Rectal smooth muscle tissue (tissue), 1 donor: ENCODE results near the gene HDGFL2.
"Not testable (repeated sequence)": the region's sequence is repeated elsewhere in the genome, so short reads cannot be mapped to it uniquely, and the experiment has no call there.

Experiments
- H3K27ac ChIP-seq: one replicate; pipeline ENCODE4 v1.7.0; 2013; ENCODE audit warnings: low read depth, low read length, inconsistent platforms
- H3K27me3 ChIP-seq: one replicate; pipeline ENCODE4 v1.7.0; 2013; ENCODE audit warnings: low read length; ENCODE audit not compliant: control insufficient read depth, insufficient read depth
- H3K36me3 ChIP-seq: one replicate; pipeline ENCODE4 v1.7.0; 2013; ENCODE audit warnings: low read length; ENCODE audit not compliant: control insufficient read depth, insufficient read depth
- H3K4me1 ChIP-seq: one replicate; pipeline ENCODE4 v1.7.0; 2013; ENCODE audit warnings: low read length; ENCODE audit not compliant: control insufficient read depth, insufficient read depth
- H3K4me3 ChIP-seq: one replicate; pipeline ENCODE4 v1.7.0; 2013; ENCODE audit warnings: low read length
- H3K9ac ChIP-seq: one replicate; pipeline ENCODE4 v1.7.0; 2013; ENCODE audit warnings: low read length

The HDGFL2 gene

DNA sequence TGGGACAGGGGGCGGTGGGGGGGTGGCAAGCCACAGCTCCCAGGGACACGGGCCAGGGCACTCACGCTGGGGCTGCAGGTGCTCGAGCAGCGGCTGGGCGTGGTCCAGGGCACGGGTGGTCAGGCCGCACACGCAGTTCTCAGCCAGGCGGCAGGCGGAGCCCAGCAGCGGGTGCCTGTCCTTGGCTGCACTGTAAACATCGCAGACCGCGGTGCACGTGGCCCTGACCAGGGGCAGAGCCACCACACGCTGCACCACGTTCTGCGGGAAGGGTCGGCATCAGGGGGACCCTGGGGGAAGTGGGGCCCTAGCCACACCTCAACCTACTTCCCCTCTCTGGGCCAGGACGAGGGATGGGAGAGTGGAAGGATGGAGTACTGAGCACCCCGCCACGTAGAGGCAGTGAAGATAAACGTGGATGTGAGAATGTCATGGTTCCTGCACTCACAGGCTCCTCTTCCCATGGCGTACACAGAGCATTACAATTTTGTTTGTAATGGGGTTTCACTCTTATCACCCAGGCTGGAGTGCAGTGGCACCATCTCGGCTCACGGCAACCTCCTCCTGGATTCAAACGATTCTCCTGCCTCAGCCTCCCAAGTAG is 59.6 kb downstream of the HDGFL2 start:
- Histone ChIP-seq H3K4me3 (no peak overlapping the region), H3K27me3 (peaks cover 4% of the 10 kb centered on the region), H3K36me3 (no peaks in the 10 kb centered on the region), H3K27ac (no peak overlapping the region), H3K4me1 (no peaks in the 10 kb centered on the region), H3K9ac (no peak overlapping the region)

DNA sequence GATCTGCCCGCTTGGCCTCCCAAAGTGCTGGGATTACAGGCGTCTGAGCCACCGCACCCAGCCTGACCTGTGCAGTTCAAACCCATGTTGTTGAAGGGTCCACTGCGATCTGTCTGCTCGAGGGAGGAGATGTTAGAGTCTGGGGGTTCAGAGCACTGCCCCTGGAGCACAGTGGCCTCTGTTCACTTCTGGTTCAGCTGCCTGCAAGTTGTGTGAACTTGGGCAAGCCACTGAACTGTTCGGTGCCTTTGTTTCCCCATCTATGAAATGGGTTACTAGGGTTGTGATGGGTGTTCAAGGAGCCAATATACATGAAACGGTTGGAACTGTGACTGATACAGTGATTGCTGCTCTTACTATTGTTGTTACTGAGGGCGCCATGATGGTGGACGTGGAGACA is 61.2 kb downstream of the HDGFL2 start:
- Histone ChIP-seq H3K4me1 (no peaks in the 10 kb centered on the region), H3K27me3 (peaks cover 4% of the 10 kb centered on the region), H3K36me3 (no peaks in the 10 kb centered on the region), H3K4me3 (no peak overlapping the region), H3K27ac (no peak overlapping the region), H3K9ac (no peak overlapping the region)

DNA sequence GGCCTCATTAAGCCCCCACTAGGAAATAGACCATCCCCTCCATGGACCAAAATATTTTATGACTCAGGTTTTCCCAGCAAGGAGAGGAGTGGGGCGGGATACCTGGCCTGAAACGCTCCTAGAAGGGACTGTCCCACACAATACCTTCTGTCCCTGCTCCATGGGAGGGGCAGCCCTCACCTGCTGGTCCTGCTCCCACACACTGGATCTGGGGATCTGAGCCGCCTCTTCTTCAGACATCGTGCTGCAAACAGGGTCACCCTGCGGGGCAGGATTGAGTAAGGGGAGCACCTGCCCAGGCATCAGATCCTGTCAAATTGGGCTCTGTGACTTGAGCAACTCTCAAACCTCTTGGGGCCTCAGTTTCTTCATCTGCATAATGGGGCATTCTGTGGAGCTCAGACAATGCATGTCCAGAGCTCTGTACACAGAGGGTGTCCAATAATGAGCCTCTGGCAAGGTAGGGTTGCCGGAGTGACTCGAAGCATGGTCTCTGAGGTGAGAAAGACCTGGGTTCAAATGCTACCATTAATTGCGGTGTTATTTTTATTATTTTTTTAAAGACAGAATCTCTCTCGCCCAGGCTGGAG is 61.8 kb downstream of the HDGFL2 start:
- H3K9ac ChIP-seq: no peak overlapping the region
- H3K27ac ChIP-seq: no peak overlapping the region
- H3K4me1 ChIP-seq: no peaks in the 10 kb centered on the region
- H3K4me3 ChIP-seq: no peak overlapping the region
- peaks cover 4% of the 10 kb centered on the region for H3K27me3 ChIP-seq
- no peaks in the 10 kb centered on the region for H3K36me3 ChIP-seq

DNA sequence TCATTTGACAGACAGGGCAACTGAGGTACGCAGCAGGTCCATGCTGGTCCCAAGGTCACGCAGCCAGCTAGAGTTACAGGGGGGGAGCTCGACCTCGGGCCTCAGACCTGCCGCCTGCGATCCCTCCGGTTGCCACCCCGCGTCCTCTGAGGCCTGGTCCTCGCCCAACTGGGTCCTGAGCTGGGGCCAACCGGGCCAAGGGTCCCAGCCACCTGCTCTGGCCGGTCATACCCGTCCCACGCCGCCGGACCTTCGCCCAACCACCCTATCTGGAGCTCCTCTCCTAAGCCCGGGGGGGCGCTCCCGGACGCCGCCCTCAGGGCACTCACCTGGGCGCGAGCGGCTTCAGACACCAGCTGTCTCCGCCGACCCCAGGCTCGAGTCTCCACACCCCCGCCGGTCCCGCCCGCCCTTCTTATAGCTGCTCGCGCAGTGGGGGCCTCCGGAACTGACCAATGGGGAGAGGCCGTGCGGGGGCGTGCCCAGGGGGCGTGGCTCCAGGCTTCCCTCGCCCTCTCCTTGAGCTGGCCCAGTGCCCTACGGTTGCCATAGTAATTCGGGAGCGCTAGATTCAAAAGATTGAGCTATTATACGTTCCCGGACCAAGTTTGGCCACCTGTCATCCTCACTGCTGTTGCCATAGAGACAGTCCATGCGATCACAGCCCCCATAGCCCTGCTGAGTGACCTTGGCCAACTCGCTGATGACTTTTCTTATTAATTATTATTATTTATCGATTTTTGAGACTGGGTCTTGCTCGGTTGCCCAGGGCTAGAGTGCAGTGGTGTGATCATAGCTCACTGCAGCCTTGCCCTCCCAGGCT is 63.0 kb downstream of the HDGFL2 start, which contains the start of gene PLIN5:
Gene PLIN5 (minus strand): TSS at position 389 of the 823 bp plus-strand sequence. CDS start 1,150 bp downstream, outside the sequence.
- Histone ChIP-seq H3K4me1 (no peaks in the 10 kb centered on the region), H3K4me3 (peak within 1 kb of the TSS; percentile 1), H3K36me3 (no peaks in the 10 kb centered on the region), H3K27me3 (peaks cover 4% of the 10 kb centered on the region), H3K9ac (no peak within 1 kb of the TSS), H3K27ac (no peak within 1 kb of the TSS)

DNA sequence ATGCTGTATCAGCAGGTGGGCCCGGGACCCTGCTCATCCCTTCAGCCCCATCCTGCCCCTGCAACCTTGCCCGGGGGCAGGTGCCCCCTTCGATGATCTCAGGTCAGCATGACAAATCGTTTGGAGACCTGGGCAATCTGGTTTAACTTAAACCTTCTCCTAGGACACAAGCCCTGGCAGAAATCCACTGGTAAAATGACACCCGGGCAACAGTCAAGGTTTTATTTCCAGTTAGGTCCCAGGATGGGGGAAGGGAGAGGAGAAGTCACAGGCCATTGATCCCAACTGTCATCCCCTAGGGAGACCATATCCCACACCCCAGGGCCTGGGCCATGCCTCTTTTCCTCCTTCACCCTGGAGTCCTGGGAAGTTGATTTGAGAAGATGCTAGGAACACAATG is 64.7 kb downstream of the HDGFL2 start:
- Histone ChIP-seq H3K27ac (no peak overlapping the region), H3K4me1 (no peaks in the 10 kb centered on the region), H3K9ac (no peak overlapping the region), H3K36me3 (no peaks in the 10 kb centered on the region), H3K4me3 (no peak overlapping the region), H3K27me3 (peaks cover 4% of the 10 kb centered on the region)

DNA sequence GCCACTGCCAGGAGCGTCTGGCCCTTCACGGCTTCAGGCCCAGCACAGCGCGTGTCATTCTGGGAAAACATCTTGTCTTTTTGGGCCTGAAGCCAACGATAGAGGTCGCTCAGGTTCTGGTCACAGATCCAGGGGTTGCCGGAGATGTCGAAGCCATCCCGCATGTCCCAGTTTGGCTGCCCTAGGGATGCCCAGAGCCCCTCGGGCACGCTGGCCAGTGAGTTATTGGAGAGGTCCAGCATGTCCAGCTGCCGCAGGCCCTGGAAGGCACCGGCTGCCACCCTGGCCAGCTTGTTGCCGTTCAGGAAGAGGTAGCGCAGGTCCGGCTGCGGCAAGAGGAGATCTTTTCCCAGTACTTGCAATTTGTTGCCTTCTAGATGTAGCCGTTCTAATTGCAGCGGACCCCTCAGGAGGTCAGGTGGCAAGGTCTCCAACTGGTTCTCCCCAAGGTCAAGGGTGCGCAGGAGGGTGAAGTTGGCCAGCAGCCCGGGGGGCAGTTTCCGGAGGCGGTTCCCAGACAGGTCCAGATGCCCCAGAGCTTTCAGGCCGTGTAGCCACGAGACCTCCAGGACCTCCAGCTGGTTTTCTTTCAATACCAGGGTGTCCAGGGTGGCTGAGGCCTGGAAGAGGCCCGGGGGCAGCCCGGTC is 66.0 kb downstream of the HDGFL2 start:
- H3K27me3 ChIP-seq: peaks cover 4% of the 10 kb centered on the region
- no peaks in the 10 kb centered on the region for H3K4me1 ChIP-seq
- no peak overlapping the region for H3K4me3 ChIP-seq
- H3K36me3 ChIP-seq: no peaks in the 10 kb centered on the region
- no peak overlapping the region for H3K27ac ChIP-seq
- no peak overlapping the region for H3K9ac ChIP-seq

DNA sequence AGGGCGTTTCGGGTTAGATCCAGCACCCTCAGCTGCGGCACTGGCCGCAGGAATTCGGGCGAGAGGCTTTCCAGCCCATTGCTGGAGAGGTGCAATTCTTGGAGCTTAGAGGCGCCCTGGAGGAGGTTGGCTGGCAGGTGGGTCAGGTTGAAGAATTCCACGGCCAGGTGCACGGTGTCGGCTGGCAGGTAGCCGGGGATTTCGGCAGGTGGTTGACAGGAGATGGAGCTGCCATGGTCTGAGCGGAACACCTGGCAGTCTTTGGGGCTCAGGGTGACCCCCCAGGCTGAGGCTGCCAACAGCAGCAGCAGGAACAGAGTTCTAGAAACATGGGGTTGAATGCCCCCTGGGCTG is 66.5 kb downstream of the HDGFL2 start:
- Histone ChIP-seq H3K27me3 (peaks cover 4% of the 10 kb centered on the region), H3K27ac (no peak overlapping the region), H3K4me3 (no peak overlapping the region), H3K4me1 (no peaks in the 10 kb centered on the region), H3K36me3 (no peaks in the 10 kb centered on the region), H3K9ac (no peak overlapping the region)

DNA sequence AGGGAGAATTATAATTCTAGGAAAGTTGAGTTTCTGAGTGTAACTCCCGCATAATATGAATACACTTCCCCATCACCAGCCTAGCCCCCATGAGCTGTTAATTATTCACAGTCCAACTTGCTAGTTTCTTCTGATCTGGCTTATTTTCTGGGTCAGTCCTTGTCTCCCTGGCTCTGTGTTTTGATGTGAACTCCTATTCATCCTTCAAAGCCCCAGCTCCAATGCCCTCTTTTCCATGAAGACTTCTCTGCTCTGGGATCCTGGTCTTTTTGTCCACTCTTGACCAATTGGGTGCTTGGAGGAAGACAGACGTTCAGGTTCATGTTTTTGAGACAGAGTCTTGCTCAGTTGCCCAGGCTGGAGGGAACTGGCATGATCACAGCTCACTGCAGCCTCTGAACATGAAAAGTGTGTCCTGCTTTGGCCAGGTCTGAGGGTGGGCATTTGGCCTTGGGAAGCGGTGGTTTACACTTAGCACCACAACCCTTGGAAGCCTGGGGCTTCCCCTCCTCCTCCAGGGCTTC is 67.1 kb downstream of the HDGFL2 start:
- no peak overlapping the region for H3K27ac ChIP-seq
- no peaks in the 10 kb centered on the region for H3K36me3 ChIP-seq
- no peak overlapping the region for H3K9ac ChIP-seq
- no peaks in the 10 kb centered on the region for H3K4me1 ChIP-seq
- peaks cover 4% of the 10 kb centered on the region for H3K27me3 ChIP-seq
- H3K4me3 ChIP-seq: peak overlapping the region; percentile 37

DNA sequence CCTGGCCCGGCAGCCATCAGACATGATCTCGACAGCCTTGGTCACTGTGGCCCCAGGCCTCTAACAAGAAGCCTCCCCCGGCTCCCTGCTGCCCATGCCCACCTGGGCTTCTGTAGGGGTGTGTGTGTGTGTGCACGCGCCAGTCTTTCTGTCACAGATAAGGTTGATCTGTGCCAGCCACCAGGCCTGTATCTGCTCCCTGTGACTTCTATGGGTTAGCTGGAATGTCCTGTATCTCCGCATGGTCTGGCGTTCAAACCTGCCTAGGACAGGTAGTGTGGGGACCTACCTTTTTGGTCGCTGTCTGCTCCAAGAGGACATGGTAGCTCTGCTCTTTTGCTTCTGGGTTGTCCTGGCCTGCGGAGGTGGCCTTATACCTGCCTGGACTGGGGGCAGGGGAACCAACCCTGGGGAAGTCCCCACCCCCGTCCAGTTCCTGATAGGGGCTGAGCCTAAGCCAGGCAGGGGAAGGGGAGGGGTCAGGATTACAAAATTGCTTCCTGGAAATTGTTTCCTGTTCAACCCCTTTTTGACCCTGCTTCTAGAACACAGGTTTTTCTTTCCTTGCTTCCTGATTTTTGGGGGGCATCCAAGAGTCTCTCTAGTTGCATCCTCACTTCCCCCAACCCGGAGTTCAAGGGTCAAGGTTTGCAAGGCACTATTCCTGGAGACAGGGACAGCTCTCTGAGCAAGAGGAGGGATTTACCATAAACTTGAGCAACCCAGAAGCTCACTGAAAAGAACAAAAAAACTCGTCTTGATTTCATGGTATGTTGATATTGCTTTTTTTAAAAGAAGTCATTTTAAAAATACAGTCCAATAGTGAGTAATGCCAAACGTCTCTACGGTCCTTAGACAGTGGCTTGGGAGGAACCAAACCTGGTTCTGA is 67.8 kb downstream of the HDGFL2 start, which contains the start of gene LRG1:
Gene LRG1 (minus strand): TSS at position 344 of the 889 bp plus-strand sequence. CDS start 23 bp downstream, at position 321.
- no peaks in the 10 kb centered on the region for H3K4me1 ChIP-seq
- no peaks in the 10 kb centered on the region for H3K27me3 ChIP-seq
- peak within 1 kb of the TSS; percentile 37 for H3K4me3 ChIP-seq
- H3K9ac ChIP-seq: no peak within 1 kb of the TSS
- H3K36me3 ChIP-seq: no peaks in the 10 kb centered on the region
- no peak within 1 kb of the TSS for H3K27ac ChIP-seq

DNA sequence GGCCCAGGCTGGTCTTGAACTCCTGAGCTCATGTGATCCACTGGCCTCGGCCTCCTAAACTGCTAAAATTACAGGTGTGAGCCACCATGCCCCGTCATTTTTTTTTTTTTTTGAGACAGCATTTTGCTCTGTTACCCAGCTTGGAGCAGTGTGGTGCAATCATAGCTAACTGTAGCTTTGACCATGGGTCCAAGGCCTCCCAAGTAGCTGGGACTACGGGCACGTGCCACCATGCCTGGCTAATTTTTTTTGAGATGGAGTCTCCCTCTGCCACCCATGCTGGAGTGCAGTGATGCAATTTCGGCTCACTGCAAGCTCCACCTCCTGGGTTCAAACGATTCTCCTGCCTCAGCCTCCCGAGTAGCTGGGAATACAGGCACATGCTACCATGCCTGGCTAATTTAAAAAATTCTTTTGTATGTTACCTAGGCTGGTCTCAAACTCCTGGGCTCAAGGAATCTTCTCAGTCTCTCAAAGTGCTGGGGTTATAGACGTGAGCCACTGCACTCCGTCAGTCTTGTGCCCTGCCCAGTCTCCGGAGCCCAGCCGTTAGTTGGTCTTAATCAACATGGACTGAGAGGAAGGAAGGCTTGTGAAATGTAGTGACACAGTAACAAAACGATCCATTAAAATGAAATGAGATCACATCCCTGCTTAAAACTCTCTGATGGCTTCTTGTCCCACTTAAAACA is 69.2 kb downstream of the HDGFL2 start:
- no peaks in the 10 kb centered on the region for H3K27me3 ChIP-seq
- no peaks in the 10 kb centered on the region for H3K4me1 ChIP-seq
- no peak overlapping the region for H3K9ac ChIP-seq
- no peaks in the 10 kb centered on the region for H3K36me3 ChIP-seq
- H3K4me3 ChIP-seq: no peak overlapping the region
- no peak overlapping the region for H3K27ac ChIP-seq

DNA sequence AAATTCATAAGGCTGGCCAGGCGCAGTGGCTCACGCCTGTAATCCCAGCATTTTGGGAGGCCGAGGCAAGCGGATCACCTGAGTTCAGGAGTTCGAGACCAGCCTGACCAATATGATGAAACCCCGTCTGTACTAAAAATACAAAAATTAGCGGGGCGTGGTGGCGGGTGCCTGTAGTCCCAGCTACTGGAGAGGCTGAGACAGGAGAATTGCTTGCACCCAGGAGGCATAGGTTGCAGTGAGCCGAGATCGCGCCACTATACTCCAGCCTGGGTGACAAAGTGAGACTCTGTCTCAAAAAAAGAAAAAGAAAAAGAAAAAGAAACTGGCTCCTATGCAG is 69.7 kb downstream of the HDGFL2 start:
- not testable (repeated sequence) for H3K27ac ChIP-seq, H3K4me1 ChIP-seq, H3K4me3 ChIP-seq

More for the DNA sequence above, 69.7 kb downstream of the HDGFL2 start:
- H3K27me3 ChIP-seq, H3K36me3 ChIP-seq, H3K9ac ChIP-seq: not testable (repeated sequence)
